ENCODE measurements around the gene LAMA4.
"Not testable (repeated sequence)": the region's sequence is repeated elsewhere in the genome, so short reads cannot be mapped to it uniquely, and the experiment has no call there.

Gene LAMA4

DNA sequence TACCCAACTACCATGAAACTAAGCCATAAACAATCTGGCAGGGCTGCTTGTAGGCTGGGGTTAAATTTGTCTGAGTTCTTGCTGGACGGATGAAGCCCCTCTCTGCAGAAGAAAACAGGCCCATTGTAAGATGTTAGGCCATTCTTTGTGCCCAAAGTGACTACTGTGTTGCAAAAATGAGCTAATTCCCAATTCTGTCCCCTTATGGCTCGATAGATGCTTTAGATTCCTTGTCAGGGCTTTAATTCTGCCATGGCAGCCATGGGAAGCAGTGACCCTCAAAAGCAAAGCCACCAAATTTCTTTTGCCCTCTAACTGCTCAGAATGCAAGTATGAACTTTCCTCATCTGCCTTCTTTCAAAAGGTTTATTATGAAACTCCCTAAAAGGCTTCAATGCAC is 45.2 kb downstream of the LAMA4 start:
- no peak for DNase-seq (ENCODE audit: low read depth)

DNA sequence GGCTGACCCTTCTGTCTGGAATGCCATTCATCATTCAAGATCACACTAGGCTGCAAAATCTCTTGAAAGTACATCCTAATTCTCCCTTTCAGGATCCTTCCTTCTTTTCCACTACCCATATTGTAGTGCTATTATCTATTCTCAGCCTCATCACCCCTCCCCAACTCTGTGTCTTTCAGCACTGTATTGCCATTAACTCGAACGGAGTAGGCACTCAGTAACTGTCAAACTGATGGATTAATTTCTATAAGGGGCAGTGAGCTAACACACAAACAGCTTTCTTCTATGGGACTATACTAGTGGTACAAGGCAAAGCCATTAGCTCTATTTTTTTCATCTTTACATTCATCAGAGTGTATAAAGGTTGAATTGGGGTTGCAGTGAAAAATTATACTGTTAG is 46.6 kb downstream of the LAMA4 start:
- DNase-seq (ENCODE audit: low read depth) = no peak

DNA sequence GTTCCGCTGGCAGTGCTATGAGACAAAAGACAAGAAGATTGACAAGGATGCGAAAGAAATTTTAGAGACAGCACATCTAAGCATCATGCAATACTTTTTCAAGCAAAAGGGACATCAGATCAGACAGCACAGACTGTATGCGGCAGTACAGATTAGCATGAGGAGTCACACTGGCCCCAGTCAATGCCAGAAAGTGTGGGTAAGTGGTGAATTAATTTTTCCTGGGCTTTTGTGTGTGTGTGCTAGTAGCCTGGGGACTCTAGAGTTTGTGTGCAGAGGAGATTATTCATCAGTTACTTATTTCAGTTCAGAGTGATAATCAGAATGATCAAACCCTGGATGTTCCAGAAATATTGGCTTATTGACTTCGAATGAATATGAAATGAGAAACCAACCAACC is 47.2 kb downstream of the LAMA4 start:
- DNase-seq (ENCODE audit: low read depth) = no peak

DNA sequence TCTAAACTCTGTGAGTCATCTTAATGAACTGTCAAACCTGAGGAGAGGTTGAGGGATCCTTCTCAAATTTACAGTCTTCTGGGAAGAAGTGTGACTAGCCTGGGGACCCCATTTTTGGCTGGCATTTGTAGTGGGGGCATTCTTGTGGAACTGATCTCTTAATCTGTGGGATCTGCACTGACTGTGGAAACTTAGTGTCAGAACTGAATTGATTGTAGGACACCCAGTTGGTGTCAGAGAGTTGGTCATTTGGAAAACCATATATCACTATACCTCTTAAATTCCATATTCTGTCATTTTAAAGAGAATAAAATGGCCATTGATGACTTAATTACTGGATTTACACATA is 48.3 kb downstream of the LAMA4 start:
- DNase-seq (ENCODE audit: low read depth) = no peak

DNA sequence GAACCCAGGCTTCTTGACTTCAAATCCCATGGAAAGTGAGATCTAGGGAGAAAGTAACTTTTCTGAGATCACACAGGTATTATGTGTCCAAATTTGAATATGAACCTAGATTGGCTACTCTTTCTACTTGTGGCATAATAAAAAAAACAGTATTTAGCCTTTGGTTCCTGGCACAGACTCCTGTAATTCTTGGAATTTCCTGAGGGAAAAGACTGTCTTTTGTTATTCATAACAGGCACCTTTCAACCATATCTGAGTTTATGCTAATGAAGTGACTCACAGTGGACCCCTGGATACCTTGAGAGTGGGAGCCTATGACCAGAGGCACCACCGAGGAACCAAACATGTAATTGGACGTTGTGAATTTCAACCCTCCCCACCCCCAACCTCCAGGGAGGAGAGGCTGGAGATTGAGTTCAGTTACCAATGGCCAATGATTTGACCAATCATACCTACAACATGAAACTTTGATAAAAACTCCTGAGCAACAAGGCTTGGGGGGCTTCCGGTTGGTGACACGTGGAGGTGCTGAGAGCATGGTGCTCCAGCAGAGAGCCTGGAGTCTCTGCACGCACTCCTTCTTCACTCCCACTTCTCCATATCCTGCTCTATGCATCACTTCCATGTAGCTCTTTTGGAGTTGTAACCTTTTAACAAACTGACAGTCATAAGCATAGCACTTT is 48.8 kb downstream of the LAMA4 start:
- DNase-seq (ENCODE audit: low read depth) = no peak

DNA sequence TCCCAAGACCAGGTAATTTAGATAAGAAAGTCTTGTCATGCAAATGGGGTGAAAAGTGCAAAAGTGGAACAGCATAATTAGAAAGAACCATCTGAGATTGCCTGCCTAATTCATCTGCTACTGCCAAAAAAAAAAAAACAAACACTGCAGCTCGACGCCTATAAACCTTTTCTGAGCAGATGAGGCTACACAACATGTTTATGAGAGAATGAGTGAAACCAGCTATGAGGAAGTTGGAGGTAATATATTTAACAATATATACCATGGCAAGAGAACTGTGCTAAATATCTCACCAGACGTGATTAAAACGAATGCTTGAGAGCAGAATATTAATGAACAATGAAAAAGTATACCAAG is 50.0 kb downstream of the LAMA4 start:
- DNase-seq (ENCODE audit: low read depth) = no peak

DNA sequence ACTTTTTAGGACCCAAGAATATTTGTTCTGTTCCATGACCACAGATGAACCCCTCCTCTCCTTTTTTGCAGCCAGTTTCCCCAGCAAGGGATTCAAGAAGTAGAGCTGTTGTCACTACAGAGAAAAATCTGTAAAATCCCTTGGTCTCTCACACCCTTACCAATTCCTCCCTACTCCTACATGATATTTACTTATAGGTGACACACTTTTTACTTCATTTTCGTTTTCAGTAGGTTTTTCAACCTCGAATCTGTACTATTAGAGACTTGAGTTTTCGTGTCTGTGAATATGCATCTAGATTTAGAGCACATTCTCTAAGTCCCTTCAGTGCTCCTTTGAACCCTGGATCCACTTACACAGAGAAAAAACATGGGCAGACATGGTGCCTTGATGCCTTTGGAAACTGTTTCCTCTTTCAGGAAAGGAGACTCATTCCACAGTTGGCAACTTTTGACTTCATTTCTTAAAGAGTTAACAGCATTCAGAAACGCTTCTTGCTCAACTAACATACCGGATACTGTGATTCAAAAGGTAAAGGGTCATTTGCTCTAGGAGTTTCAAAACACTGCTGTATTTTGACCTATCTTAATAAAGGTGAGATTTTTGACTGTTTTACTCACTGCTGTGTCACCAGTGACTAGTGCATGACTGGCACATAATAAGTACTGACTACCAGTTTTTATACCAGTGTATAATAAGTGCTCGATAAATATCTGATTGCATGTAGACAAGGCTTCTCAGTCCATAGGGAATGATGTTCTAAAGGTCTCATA is 50.6 kb downstream of the LAMA4 start:
- no peak for DNase-seq (ENCODE audit: low read depth)

DNA sequence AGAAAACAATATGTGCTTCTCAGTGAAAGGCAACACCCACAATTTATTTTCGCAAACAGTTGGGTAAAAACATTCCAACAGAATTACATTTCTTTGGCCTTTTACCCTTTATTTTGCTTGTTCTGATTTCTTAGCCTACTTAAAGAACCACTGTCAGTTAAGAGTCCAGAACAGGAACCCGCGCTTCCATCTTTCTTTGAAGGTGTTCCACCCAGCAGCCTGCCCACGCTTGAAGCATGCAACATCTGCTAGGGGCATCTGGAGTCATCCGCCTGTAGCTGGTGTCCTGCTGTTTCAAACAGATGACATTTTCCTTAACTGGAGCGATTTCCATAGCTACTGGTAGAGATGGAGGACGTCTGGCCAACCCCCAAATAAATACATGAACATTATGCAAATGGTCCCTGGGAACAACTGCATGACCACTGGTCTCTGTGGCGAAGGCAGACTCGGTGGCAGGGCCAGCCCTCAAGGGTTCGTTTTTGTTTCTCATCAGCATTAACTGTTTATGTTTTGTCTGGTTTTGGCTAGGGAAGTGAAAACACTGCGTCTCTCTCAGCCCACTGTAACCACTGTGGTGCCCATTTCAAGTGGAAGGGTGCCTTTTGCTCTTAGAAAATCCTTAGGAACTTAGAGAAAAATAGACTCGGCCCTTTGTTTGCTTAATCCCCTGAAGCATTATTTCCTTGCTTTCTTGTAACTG is 51.6 kb downstream of the LAMA4 start:
- no peak for DNase-seq (ENCODE audit: low read depth)

DNA sequence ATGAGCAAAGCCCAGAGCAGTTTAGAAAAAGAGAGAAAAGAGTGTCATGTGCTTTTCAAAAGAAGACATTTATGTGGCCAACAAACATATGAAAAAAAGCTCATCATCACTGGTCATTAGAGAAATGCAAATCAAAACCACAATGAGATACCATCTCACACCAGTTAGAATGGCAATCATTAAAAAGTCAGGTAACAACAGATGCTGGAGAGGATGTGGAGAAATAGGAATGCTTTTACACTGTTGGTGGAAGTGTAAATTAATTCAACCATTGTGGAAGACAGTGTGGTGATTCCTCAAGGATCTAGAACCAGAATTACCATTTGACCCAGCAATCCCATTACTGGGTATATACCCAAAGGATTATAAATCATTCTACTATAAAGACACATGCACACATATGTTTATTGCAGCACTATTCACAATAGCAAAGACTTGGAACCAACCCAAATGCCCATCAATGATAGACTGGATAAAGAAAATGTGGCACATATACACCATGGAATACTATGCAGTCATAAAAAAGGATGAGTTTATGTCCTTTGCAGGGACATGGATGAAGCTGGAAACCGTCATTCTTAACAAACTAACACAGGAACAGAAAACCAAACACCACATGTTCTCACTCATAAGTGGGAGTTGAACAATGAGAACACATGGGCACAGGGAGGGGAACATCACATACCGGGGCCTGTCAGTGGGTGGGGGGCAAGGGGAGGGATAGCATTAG is 54.0 kb downstream of the LAMA4 start:
- DNase-seq (ENCODE audit: low read depth) = not testable (repeated sequence)

DNA sequence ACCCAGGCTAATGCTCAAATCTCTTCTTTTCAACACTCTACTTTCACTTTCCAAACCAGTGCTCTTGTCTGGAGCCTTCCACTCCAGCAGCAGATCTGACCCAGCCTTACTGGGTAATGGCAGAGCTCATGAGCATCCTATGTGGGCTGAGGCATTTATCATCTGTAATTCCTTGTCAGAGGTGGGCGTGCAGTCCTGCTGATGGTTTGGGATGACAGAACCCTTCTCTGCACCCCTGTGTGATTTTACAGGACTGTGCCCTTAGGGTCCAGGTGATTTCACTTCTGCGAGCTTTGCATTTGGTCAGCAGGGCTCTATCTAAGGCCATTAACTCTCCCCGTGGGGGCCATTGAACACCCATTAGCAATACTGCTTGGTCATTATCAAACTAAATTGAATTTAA is 55.4 kb downstream of the LAMA4 start:
- no peak for DNase-seq (ENCODE audit: low read depth)

DNA sequence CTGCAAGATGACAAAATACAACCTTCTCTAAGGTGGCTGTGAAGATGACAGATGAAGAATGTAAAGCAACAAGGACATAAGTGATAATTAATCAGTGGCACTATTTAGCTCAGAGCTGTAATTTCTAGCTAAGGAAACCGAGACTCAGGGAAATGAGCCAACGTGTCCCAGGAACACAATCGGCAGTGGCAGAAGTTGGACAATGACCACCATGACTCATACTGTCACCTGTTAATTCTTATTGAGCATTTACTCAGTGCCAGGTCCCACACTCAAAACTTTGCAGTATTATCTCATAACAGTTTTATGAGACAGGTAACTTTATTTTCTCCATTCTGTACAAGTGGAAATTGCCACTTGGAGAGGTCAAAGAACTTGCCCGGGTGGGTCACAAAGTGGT is 55.8 kb downstream of the LAMA4 start:
- no peak for DNase-seq (ENCODE audit: low read depth)

DNA sequence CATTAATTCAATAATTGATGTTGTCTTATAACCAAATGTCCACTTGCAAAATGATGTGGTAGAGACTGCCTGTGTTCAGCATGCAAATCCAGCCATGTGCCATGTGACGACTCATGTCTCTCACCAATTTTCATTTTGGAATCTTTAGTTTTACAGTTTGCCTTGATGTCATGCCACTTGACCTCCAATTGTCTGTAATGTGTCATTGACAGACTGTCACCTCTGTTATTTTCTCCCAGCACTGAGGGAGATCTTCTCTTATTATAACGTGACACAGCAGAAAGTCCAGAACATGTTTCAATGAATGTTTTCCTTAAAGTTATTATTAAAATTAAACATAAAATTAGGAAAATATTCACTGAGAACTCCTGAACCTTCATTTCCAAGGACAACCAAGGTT is 56.7 kb downstream of the LAMA4 start:
- no peak for DNase-seq (ENCODE audit: low read depth)

DNA sequence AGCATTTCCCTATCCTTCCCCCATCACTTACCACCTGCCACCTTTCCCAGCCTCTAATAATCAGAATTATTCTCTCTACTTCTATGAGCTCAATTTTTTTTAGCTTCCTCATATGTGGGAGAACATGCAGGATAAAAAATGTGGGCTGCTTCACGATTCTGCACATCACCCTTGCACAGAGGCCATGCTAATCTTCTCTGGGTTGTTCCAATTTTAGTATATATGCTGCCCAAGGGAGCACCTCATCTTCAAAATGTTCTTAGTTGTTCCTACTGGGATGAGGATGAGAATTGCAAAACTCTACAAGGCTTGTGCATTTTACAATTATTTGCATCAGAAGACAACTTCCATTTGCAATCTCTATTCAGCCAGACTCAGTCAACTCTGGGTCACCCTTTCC is 58.1 kb downstream of the LAMA4 start:
- no peak for DNase-seq (ENCODE audit: low read depth)

DNA sequence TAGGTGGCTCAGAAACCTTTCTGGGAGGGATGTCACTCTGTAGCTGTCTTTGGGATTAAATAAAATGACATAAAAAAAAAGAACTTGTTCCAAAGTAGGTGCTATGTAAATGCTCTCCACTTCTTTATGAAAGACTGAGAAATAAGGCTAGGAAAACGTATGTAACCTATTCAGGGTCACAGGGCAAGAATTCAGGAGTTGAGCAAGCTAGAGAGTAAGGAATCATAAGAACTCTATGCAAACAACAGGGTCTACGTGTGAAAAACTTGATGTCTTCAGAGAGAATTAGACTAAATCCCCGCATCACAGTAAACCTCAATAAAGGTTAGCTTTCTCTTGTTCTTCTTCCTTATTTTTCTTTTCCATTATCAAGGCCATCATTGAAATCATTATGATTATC is 59.2 kb downstream of the LAMA4 start:
- DNase-seq (ENCODE audit: low read depth) = no peak

DNA sequence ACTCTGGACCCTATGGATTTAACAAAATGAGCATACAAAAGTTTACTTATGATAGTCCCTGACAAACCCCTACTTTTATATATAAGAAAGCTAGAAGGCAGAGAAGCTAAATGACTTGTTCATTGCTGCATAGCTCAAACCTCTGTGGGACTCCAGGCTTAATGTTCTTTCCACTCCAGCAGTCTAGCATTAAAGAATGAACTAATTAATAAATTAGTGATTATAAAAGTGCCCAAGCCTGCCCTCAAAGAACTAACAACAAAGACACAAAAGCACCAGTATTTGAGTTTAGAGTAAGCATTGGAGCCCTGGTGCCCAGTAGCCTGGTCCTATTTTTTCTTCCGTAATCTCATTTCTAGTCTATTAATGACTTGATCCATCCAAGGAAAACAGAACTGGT is 59.9 kb downstream of the LAMA4 start:
- DNase-seq (ENCODE audit: low read depth) = no peak

DNA sequence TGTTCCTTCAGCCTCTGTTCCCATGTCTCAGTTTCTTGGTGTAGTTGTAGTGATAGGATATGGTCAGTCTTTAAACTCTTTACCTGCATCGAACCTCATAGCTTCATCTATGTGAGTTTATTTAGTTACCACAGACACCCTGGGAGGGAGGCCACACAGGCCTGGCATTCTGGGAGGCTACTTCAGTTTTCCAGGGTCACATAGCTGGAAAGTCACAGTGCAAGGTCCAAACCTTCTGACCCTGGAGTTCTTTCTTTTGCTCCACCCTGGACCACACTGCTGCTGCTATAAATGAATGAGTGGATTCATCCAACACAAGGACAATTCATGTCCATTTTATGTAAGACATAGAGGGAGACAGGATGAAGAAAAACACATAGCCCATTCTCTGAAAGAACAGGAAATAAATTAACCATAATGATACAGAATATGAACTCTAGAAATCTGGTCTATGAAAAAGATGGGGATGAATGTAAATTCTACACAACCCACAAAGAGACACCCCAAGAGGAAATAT is 60.8 kb downstream of the LAMA4 start:
- DNase-seq (ENCODE audit: low read depth) = no peak

DNA sequence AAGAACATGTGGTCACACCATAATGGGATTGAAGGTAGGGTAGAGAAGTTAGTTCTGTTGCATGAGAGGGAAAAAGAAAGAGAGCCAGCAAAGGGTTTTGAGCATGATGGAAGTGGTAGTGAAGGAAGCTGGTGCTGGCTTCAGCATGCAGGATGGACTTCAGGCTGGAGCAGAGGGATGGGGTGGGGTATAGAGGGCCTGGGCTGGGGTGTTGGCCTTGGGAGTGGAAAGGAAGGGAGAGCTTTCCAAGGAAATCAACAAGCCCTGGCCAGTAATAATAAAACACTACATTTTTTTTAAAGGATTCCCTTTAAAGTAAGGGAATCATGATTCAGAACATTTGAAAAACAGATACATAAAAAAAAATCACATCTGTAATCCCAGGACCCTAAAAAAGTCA is 61.2 kb downstream of the LAMA4 start:
- DNase-seq (ENCODE audit: low read depth) = no peak

DNA sequence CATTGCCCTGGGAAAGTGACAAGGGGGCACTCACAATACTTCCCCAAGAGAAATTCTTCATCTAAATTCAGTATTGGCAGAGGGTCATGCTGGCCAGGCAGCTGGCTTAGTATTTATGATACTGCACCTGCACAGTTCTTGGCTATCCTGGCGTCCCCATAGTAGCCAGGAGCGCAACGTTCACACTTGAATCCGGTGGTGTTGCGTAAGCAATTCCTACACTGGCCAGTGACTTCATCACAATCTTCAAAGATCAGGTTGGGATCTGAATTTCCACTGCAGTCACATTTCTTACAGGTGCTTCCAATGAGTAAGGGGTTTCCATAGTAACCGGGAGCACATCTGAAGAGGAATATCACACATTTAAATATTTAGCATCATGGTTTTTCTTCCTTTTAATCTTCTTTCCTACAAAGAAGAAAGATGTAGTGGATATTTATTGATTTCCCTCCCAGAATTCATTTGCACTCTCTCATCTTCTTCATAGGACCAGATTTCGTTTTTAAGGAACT is 62.8 kb downstream of the LAMA4 start:
- no peak for DNase-seq (ENCODE audit: low read depth)

DNA sequence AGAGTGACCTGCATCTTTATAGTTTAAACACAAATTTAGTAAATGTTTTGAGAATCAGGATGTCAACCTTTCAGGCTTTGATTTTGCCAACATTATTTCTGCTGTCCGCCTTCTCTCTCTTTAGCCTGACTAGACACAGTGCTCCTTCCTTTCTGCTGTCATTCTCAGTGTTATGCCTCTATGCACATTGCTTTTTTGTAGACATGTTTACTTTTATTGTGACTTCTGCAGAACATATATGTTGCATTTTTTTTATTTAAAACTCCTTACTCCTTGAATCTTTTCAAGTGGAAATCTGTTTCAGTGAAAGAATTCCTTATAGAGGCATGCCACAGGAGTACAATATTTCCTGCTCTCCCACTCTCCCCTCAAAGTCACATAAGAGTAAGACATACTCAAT is 64.2 kb downstream of the LAMA4 start:
- DNase-seq (ENCODE audit: low read depth) = no peak

DNA sequence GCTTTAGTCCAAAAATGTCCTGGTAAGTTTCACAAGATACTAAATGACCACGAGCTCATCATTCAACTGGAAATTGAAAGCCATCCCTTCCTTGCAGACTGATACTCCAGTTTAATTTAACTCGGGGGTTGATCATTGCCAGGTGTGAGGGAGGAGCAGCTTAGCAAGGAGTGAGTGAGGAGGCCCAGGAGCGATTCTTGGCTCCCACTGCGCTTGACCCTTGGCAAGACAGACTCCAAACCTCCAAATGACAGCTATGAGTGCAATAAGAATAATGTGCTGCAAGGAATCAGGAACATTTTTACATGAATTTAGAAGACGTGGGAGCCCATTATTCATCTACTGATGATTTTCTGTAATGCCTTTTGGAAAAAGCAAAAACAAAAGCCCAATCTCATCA is 64.9 kb downstream of the LAMA4 start:
- DNase-seq (ENCODE audit: low read depth) = no peak

DNA sequence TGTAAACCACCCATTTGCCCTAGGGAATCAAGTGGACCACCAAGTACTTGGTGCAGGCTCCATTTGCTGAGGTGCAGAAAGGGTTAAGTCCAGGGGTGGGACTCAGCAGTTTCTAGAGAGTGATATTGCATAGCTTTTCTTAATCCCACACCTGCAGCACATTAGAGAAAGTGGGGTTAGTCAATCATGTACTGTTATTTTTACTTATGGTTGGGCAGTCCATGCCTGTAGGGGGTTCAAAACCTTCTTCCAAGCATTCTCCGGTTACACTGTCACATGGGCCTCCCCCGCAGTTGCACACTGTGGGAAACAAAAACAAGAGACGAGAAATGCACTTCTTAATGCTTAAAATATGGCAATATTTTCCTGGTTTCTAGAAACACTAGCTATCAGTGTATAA is 65.5 kb downstream of the LAMA4 start:
- no peak for DNase-seq (ENCODE audit: low read depth)

DNA sequence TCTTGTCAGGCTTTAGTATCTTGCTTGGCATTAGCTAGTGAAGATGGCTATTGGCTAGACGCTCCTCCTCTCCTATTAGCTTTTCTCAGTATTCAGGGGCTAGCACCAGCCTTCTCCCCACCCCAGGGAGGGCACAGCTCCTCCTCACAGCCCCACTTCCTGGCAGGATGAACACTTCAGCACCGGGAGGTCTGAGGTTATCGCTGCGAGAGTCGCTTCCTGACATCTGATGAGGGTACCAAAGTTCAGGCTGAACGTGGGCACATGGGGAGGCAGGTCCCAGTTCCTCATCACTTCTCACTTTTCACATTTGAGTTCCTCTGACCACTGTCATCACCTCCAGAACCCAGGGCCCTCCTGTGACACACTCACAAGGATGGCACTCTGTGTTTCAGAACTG is 66.6 kb downstream of the LAMA4 start:
- DNase-seq (ENCODE audit: low read depth) = no peak
